Urinary bladder (tissue), 4 donors: ENCODE results near the gene C11orf91. TPM values are rescaled to one million over a fixed set of nuclear protein-coding genes. Genes with fewer than 3 reads are reported as not detected.
"Not testable (repeated sequence)": the region's sequence is repeated elsewhere in the genome, so short reads cannot be mapped to it uniquely, and the experiment has no call there.

Source experiments
- DNase-seq: peaks from one replicate; pipeline ENCODE4 v3.0.0-alpha.2; 2015; ENCODE audit errors: extremely low spot score
- H3K27ac ChIP-seq: one replicate; pipeline ENCODE4 v1.5.1; 2013; ENCODE audit warnings: low read depth, mild to moderate bottlenecking, moderate library complexity
- H3K36me3 ChIP-seq: one replicate; pipeline ENCODE4 v1.6.1; 2013; ENCODE audit warnings: mild to moderate bottlenecking, moderate library complexity; ENCODE audit not compliant: insufficient read depth
- H3K4me1 ChIP-seq: one replicate; pipeline ENCODE4 v1.6.1; 2013; ENCODE audit warnings: mild to moderate bottlenecking, moderate library complexity; ENCODE audit not compliant: insufficient read depth
- H3K4me3 ChIP-seq: one replicate; pipeline ENCODE4 v1.5.1; 2013; ENCODE audit warnings: low read depth, low read length
- WGBS: extraction: QIAGEN DNeasy Blood & Tissue Kit; methylation state at CpG from one replicate; pipeline ENCODE4 v1.1.7; 2013; 5-methylcytosine and 5-hydroxymethylcytosine counted together
- polyA plus RNA-seq: library from polyadenylated mRNA; stranded (reverse); fragments of 200-250 nt; gene quantifications from one replicate; pipeline ENCODE4 v1.2.3, GENCODE V29; 2013
- total RNA-seq: library from RNA; depleted of rRNA; stranded (reverse); fragments of >200 nt; gene quantifications from one replicate; pipeline ENCODE4 v1.2.3, GENCODE V29; 2014
- donor health status: healthy with polysubstance abuse.
- donor health status: healthy.

The C11orf91 gene
- total and polyA plus RNA-seq, 2 donors: not detected

GRCh38 chr11:33713151-33713855 is 12.7 kb upstream of the C11orf91 start:
- Histone ChIP-seq H3K4me1 (no peaks in the 10 kb centered on the region), H3K4me3 (no peak overlapping the region), H3K27ac (no peak overlapping the region), H3K36me3 (peaks cover 4% of the 10 kb centered on the region)
- WGBS: 78% methylated on average over 5 of the region's 5 CpGs
- no peak for DNase-seq

GRCh38 chr11:33712436-33712835 is 11.8 kb upstream of the C11orf91 start:
- DNase-seq: no peak
- Histone ChIP-seq H3K36me3 (peaks cover 4% of the 10 kb centered on the region), H3K27ac (no peak overlapping the region), H3K4me3 (no peak overlapping the region), H3K4me1 (no peaks in the 10 kb centered on the region)
- 87% methylated on average over 3 of the region's 3 CpGs for WGBS

GRCh38 chr11:33709466-33709865 is 8.8 kb upstream of the C11orf91 start:
- H3K36me3 ChIP-seq: peaks cover 4% of the 10 kb centered on the region
- H3K4me3 ChIP-seq: no peak overlapping the region
- H3K27ac ChIP-seq: no peak overlapping the region
- no peaks in the 10 kb centered on the region for H3K4me1 ChIP-seq
- DNase-seq: no peak
- WGBS: 51% methylated on average over 3 of the region's 3 CpGs

GRCh38 chr11:33708985-33709384 is 8.4 kb upstream of the C11orf91 start:
- peaks cover 4% of the 10 kb centered on the region for H3K36me3 ChIP-seq
- H3K4me1 ChIP-seq: no peaks in the 10 kb centered on the region
- no peak overlapping the region for H3K4me3 ChIP-seq
- DNase-seq: no peak
- peak overlapping the region; percentile 30 for H3K27ac ChIP-seq
- WGBS: 91% methylated on average over 1 of the region's 1 CpG

GRCh38 chr11:33707831-33708230 is 7.2 kb upstream of the C11orf91 start:
- WGBS: 100% methylated on average over 2 of the region's 2 CpGs
- not testable (repeated sequence) for H3K4me1 ChIP-seq, H3K4me3 ChIP-seq, DNase-seq, H3K36me3 ChIP-seq, H3K27ac ChIP-seq

- Histone ChIP-seq H3K36me3 (peaks cover 4% of the 10 kb centered on the region), H3K27ac (peak overlapping the region; percentile 52), H3K4me3 (no peak overlapping the region), H3K4me1 (no peaks in the 10 kb centered on the region)
- WGBS: 88% methylated on average over 2 of the region's 2 CpGs
- no peak for DNase-seq
Measured at GRCh38 chr11:33706966-33707365, 6.3 kb upstream of the C11orf91 start.

- 47% methylated on average over 2 of the region's 2 CpGs for WGBS
- no peak for DNase-seq
- Histone ChIP-seq H3K4me1 (no peaks in the 10 kb centered on the region), H3K27ac (peak overlapping the region; percentile 48), H3K36me3 (peaks cover 4% of the 10 kb centered on the region), H3K4me3 (no peak overlapping the region)
Measured at GRCh38 chr11:33706546-33706945, 5.9 kb upstream of the C11orf91 start.

GRCh38 chr11:33704240-33705002 is 3.8 kb upstream of the C11orf91 start:
- DNase-seq: no peak
- Histone ChIP-seq H3K27ac (no peak overlapping the region), H3K4me3 (no peak overlapping the region), H3K36me3 (peaks cover 4% of the 10 kb centered on the region), H3K4me1 (no peaks in the 10 kb centered on the region)
- WGBS: 76% methylated on average over 7 of the region's 7 CpGs

GRCh38 chr11:33703788-33704187 is 3.2 kb upstream of the C11orf91 start:
- no peak overlapping the region for H3K4me3 ChIP-seq
- H3K4me1 ChIP-seq: no peaks in the 10 kb centered on the region
- 74% methylated on average over 4 of the region's 4 CpGs for WGBS
- no peak for DNase-seq
- H3K27ac ChIP-seq: no peak overlapping the region
- no peaks in the 10 kb centered on the region for H3K36me3 ChIP-seq

GRCh38 chr11:33703234-33703633 is 2.6 kb upstream of the C11orf91 start:
- Histone ChIP-seq H3K4me1 (no peaks in the 10 kb centered on the region), H3K27ac (no peak overlapping the region), H3K36me3 (no peaks in the 10 kb centered on the region), H3K4me3 (no peak overlapping the region)
- WGBS: 79% methylated on average over 5 of the region's 5 CpGs
- DNase-seq: no peak

GRCh38 chr11:33701302-33702230 is 940 bp upstream of the C11orf91 start:
- DNase-seq: no peak
- Histone ChIP-seq H3K36me3 (no peaks in the 10 kb centered on the region), H3K4me3 (peak overlapping the region; percentile 38), H3K27ac (no peak overlapping the region), H3K4me1 (no peaks in the 10 kb centered on the region)
- 29% methylated on average over 7 of the region's 7 CpGs for WGBS

GRCh38 chr11:33700063-33700501 is 544 bp downstream of the C11orf91 start:
- Histone ChIP-seq H3K4me3 (peak overlapping the region; percentile 38), H3K4me1 (no peaks in the 10 kb centered on the region), H3K27ac (no peak overlapping the region), H3K36me3 (no peaks in the 10 kb centered on the region)
- no peak for DNase-seq
- WGBS: 22% methylated on average over 25 of the region's 25 CpGs

- Histone ChIP-seq H3K36me3 (no peaks in the 10 kb centered on the region), H3K4me3 (no peak overlapping the region), H3K4me1 (no peaks in the 10 kb centered on the region), H3K27ac (no peak overlapping the region)
- DNase-seq: no peak
- WGBS: 77% methylated on average over 12 of the region's 12 CpGs
Measured at GRCh38 chr11:33699515-33700062, 1.0 kb downstream of the C11orf91 start.
